ENCODE results near the gene LILRA6. TPM values are rescaled to one million over a fixed set of nuclear protein-coding genes. Genes with fewer than 3 reads are reported as not detected.

Gene LILRA6
- total and polyA plus RNA-seq, 2 of the 8 experiments (the other 6 are each of a cell fraction or from before 2014, with no cell fraction given) = not detected

DNA sequence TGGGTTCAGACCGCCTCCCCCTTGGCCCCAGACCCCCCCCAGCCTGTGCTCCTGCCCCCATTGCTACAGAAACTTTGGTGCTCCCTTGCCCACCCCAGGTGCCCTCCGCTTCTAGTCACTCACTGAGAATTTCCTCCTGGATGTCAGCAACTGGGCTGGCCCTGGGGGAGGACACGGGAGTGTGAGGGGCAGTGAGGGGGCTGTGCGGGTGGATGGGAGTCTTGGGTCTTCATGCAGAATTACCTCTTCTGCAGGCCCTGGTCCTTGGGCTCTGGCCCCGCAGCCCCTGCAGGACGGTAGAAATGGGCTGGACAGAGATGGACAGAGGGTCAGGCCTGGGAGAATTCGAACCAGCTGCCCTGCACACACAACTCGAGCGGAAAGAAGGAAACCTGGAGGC, 9.7 kb upstream of the LILRA6 start (continued):
- TF ChIP-seq CHD7 (IDR thresholded peaks at IDR 0.05; ENCODE audit: insufficient replicate concordance, low read length) (no peak), MAX (IDR thresholded peaks at IDR 0.05) (no peak), USF2 (IDR thresholded peaks at IDR 0.05; ENCODE audit: low read length) (no peak), HDAC6 (IDR thresholded peaks at IDR 0.05; ENCODE audit: low read depth, low read length) (no peak), BRCA1 (IDR thresholded peaks at IDR 0.05; ENCODE audit: low read depth, low read length) (no peak), FOSL1 (IDR thresholded peaks at IDR 0.05; ENCODE audit: insufficient read depth, low read depth, low read length) (no peak), POU5F1 (IDR thresholded peaks at IDR 0.05; ENCODE audit: low read depth, low read length) (no peak), TEAD4 (IDR thresholded peaks at IDR 0.05; ENCODE audit: low read depth, low read length) (no peak), POLR2A (IDR thresholded peaks at IDR 0.05; ENCODE audit: control extremely low read depth in 1 of 2, low read depth in 2 of 2, low read length in 2 of 2) (no peak), SP2 (IDR thresholded peaks at IDR 0.05; ENCODE audit: low read length) (no peak), RAD21 (IDR thresholded peaks at IDR 0.05 in 1 of 2, conservative IDR thresholded peaks at IDR 0.05 in 1 of 2; ENCODE audit: low read depth in 2 of 2, low read length in 2 of 2) (no peak)
